ENCODE measurements around the gene DIP2C.
A peak's percentile ranks its signal among the peaks of the same experiment; 100 is the strongest.

DIP2C gene

DNA sequence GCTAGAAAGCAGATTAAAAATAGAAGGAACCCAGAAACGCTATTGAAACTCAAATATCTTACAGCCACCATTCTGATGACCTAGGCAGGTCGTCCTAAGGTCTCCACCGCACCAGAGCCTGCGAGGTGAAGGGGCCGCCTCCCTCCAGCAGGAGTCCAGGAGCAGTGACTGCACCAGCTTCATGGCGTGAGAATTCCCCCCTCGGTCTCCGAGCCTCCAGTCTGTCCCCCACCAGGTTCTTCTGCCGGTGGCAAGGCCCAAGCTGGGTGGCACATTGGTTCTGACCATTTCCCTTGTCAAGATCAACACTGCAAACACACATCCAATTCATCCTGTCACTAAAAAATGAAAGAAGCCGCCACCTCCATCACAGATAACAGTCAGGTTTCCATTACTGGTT, 98.7 kb downstream of the DIP2C start:
- Histone ChIP-seq H2BK15ac (replicated peaks; ENCODE audit: low read depth) (no peak overlapping the region), H3K23ac (ENCODE audit: low read length) (no peak overlapping the region), H3K56ac (ENCODE audit: low read length) (no peak overlapping the region), H3K36me3 (ENCODE audit: control insufficient read depth, insufficient read depth, low read length) (no peaks in the 10 kb centered on the region), H3K4me1 (ENCODE audit: control insufficient read depth, low read depth, low read length) (no peaks in the 10 kb centered on the region), H3K27me3 (ENCODE audit: insufficient read depth, low read length, poor library complexity) (no peaks in the 10 kb centered on the region), H3K27ac (ENCODE audit: low read depth, low read length) (no peak overlapping the region), H4K8ac (ENCODE audit: low read depth, low read length) (no peak overlapping the region), H3K18ac (ENCODE audit: low read length) (no peak overlapping the region), H3K79me1 (ENCODE audit: low read length) (peaks cover 2% of the 10 kb centered on the region), H2AK5ac (ENCODE audit: low read length) (no peak overlapping the region), H3K9ac (ENCODE audit: low read length) (no peak overlapping the region), H2BK120ac (ENCODE audit: low read depth, low read length) (no peak overlapping the region), H3K4me3 (ENCODE audit: low read length) (no peak overlapping the region), H3K4ac (ENCODE audit: low read depth, low read length) (no peak overlapping the region), H3K79me2 (ENCODE audit: control insufficient read depth, insufficient read depth, low read length) (no peaks in the 10 kb centered on the region), H3K4me2 (ENCODE audit: low read length) (no peak overlapping the region), H4K5ac (ENCODE audit: low read length) (no peak overlapping the region), H2BK5ac (ENCODE audit: low read length) (no peak overlapping the region)
- no CpG with 5 or more reads among the region's 10 CpGs for WGBS (ENCODE audit: extremely low coverage, insufficient coverage, low lambda C conversion rate)
- no peak for DNase-seq

DNA sequence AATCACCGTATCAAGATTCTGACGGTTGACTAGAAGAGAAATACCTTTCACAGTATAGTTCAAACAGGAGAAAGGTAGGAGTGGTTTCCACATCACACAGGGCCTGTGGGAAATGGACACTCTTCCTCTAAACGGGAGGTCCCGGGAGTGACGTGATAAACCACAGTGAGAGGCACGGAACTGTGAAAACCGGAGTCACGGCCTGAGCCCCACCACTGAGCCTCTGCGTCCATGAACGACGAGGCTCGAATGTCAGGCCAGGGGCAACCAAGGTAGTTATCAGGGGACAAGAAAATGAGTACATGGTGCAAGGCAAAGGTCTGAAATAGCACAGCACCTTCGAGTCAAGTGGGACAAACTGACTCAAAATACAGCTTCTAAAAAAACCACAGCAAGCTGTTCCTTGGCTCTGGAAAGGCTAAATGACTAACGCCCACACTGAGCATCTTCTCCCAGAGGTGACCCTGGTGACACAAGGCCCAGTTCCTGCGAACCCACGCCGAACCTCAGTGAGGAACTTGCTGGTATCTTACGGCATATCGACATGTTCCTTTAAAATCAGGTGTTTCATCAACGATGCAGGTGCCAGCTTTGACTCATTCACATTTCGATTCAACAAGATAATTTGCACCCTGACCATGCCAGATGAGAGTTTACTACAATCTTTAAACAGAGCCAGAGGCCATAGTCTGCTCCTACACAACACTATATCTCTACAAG, 99.3 kb downstream of the DIP2C start:
- H2BK15ac ChIP-seq (replicated peaks; ENCODE audit: low read depth): no peak overlapping the region
- H2AK5ac ChIP-seq (ENCODE audit: low read length): no peak overlapping the region
- no peaks in the 10 kb centered on the region for H3K4me1 ChIP-seq (ENCODE audit: control insufficient read depth, low read depth, low read length)
- no peak overlapping the region for H3K18ac ChIP-seq (ENCODE audit: low read length)
- no peaks in the 10 kb centered on the region for H3K79me2 ChIP-seq (ENCODE audit: control insufficient read depth, insufficient read depth, low read length)
- H4K5ac ChIP-seq (ENCODE audit: low read length): no peak overlapping the region
- H3K4me2 ChIP-seq (ENCODE audit: low read length): no peak overlapping the region
- no peak overlapping the region for H3K9ac ChIP-seq (ENCODE audit: low read length)
- H2BK5ac ChIP-seq (ENCODE audit: low read length): no peak overlapping the region
- no CpG with 5 or more reads among the region's 21 CpGs for WGBS (ENCODE audit: extremely low coverage, insufficient coverage, low lambda C conversion rate)
- H3K36me3 ChIP-seq (ENCODE audit: control insufficient read depth, insufficient read depth, low read length): no peaks in the 10 kb centered on the region
- no peak overlapping the region for H3K23ac ChIP-seq (ENCODE audit: low read length)
- H3K27ac ChIP-seq (ENCODE audit: low read depth, low read length): no peak overlapping the region
- H3K79me1 ChIP-seq (ENCODE audit: low read length): peaks cover 2% of the 10 kb centered on the region
- H2BK120ac ChIP-seq (ENCODE audit: low read depth, low read length): no peak overlapping the region
- DNase-seq: no peak
- H3K4ac ChIP-seq (ENCODE audit: low read depth, low read length): no peak overlapping the region
- no peak overlapping the region for H3K4me3 ChIP-seq (ENCODE audit: low read length)
- H3K56ac ChIP-seq (ENCODE audit: low read length): no peak overlapping the region
- H3K27me3 ChIP-seq (ENCODE audit: insufficient read depth, low read length, poor library complexity): no peaks in the 10 kb centered on the region
- no peak overlapping the region for H4K8ac ChIP-seq (ENCODE audit: low read depth, low read length)

DNA sequence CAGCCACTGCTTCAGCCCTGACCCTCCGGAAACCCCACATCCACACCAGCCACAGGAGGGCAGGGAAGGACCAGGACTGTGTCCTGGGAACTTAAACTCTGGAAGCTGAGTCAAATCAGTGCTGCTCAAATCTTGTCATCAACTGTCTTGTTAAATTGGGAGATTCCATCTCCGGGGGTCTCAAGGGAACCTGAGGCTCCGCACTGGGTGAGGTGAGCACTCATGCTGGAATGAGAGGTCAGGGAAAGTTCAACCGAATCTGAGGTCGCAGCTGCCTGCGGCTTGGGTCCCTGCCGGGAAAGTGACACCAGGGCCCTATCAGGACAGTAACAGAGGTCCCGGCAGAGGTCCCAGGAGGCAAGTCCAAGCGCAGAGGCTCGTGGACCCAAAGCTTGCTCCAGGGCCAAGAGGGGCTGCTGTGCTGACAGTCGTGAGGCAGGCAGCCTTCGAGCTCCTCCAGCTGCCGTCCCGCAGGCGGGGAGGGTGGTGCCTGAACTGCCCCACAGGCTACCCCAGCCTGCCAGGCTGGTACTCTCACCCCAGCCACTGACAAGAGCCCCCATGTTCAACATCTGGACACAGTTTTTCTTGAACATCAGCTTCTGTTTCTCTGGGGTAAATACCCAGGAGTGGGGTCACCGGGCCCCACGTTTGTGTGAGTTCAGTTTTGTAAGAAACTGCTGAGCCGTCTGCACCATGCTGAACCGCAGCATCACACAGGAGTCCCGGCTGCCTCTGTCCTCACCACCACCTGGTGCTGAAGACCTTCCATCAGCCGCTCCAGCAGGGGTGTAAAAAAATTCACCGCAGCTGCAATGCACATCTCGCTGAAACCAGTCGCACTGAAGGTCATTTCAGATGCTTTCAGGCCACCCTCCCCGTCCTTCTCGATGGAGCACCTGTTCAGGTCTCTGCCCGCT, 101.0 kb downstream of the DIP2C start:
- Histone ChIP-seq H3K4me2 (ENCODE audit: low read length) (no peak overlapping the region), H3K56ac (ENCODE audit: low read length) (no peak overlapping the region), H3K27me3 (ENCODE audit: insufficient read depth, low read length, poor library complexity) (no peaks in the 10 kb centered on the region), H3K79me2 (ENCODE audit: control insufficient read depth, insufficient read depth, low read length) (no peaks in the 10 kb centered on the region), H3K18ac (ENCODE audit: low read length) (no peak overlapping the region), H4K8ac (ENCODE audit: low read depth, low read length) (no peak overlapping the region), H2AK5ac (ENCODE audit: low read length) (no peak overlapping the region), H3K4me1 (ENCODE audit: control insufficient read depth, low read depth, low read length) (no peaks in the 10 kb centered on the region), H3K27ac (ENCODE audit: low read depth, low read length) (no peak overlapping the region), H4K5ac (ENCODE audit: low read length) (no peak overlapping the region), H3K36me3 (ENCODE audit: control insufficient read depth, insufficient read depth, low read length) (no peaks in the 10 kb centered on the region), H3K4ac (ENCODE audit: low read depth, low read length) (no peak overlapping the region), H2BK5ac (ENCODE audit: low read length) (no peak overlapping the region), H3K4me3 (ENCODE audit: low read length) (no peak overlapping the region), H3K9ac (ENCODE audit: low read length) (no peak overlapping the region), H2BK15ac (replicated peaks; ENCODE audit: low read depth) (no peak overlapping the region), H3K23ac (ENCODE audit: low read length) (no peak overlapping the region), H2BK120ac (ENCODE audit: low read depth, low read length) (no peak overlapping the region), H3K79me1 (ENCODE audit: low read length) (peaks cover 3% of the 10 kb centered on the region)
- DNase-seq: peak; percentile 28
- WGBS (ENCODE audit: extremely low coverage, insufficient coverage, low lambda C conversion rate): no CpG with 5 or more reads among the region's 27 CpGs

DNA sequence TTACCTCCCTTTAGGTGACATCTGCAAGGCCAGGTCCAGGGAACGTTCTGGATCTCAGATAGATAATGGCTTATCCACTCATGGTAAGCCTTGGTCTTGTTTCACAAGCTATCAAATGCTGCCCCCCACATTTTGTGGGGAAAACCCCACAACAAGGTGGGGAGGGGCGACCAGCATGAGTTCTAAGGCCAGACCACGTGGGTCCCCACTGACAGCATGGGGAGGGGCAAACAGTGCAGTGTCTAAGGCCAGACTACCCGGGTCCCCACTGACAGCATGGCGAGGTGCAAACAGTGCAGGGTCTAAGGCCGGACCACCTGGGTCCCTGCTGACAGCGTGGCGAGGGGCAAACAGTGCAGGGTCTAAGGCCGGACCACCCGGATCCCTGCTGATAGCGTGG, 102.8 kb downstream of the DIP2C start:
- Histone ChIP-seq H2BK15ac (replicated peaks; ENCODE audit: low read depth) (no peak overlapping the region), H3K36me3 (ENCODE audit: control insufficient read depth, insufficient read depth, low read length) (no peaks in the 10 kb centered on the region), H3K56ac (ENCODE audit: low read length) (no peak overlapping the region), H3K9ac (ENCODE audit: low read length) (no peak overlapping the region), H2BK5ac (ENCODE audit: low read length) (no peak overlapping the region), H2BK120ac (ENCODE audit: low read depth, low read length) (no peak overlapping the region), H3K79me2 (ENCODE audit: control insufficient read depth, insufficient read depth, low read length) (no peaks in the 10 kb centered on the region), H3K4ac (ENCODE audit: low read depth, low read length) (no peak overlapping the region), H3K23ac (ENCODE audit: low read length) (no peak overlapping the region), H4K8ac (ENCODE audit: low read depth, low read length) (no peak overlapping the region), H3K27me3 (ENCODE audit: insufficient read depth, low read length, poor library complexity) (no peaks in the 10 kb centered on the region), H3K27ac (ENCODE audit: low read depth, low read length) (no peak overlapping the region), H4K5ac (ENCODE audit: low read length) (no peak overlapping the region), H3K18ac (ENCODE audit: low read length) (no peak overlapping the region), H3K4me3 (ENCODE audit: low read length) (no peak overlapping the region), H3K79me1 (ENCODE audit: low read length) (peaks cover 6% of the 10 kb centered on the region), H3K4me2 (ENCODE audit: low read length) (no peak overlapping the region), H2AK5ac (ENCODE audit: low read length) (no peak overlapping the region), H3K4me1 (ENCODE audit: control insufficient read depth, low read depth, low read length) (no peaks in the 10 kb centered on the region)
- DNase-seq: no peak
- no CpG with 5 or more reads among the region's 11 CpGs for WGBS (ENCODE audit: extremely low coverage, insufficient coverage, low lambda C conversion rate)

DNA sequence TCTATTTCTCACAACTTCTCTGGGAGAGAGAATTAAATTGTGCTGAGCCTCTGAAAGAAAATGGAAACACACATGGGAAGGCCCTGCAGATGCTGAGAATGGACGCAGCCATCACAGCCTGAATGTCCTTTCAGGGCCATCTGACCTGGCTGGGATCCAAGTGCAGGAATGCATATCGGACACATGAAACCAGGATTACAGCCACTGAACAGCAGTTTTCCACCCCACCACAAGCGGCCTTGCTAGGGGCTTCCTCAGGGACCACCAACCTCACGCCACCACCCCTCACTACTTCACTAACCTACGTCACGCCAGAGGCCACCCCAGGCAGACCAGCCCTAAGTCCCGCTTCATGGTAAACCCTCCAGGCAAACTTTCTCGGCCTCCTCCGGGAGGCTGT, 103.3 kb downstream of the DIP2C start:
- Histone ChIP-seq H3K27me3 (ENCODE audit: insufficient read depth, low read length, poor library complexity) (no peaks in the 10 kb centered on the region), H3K18ac (ENCODE audit: low read length) (no peak overlapping the region), H4K5ac (ENCODE audit: low read length) (no peak overlapping the region), H3K4me2 (ENCODE audit: low read length) (no peak overlapping the region), H2BK120ac (ENCODE audit: low read depth, low read length) (no peak overlapping the region), H3K36me3 (ENCODE audit: control insufficient read depth, insufficient read depth, low read length) (no peaks in the 10 kb centered on the region), H2BK15ac (replicated peaks; ENCODE audit: low read depth) (no peak overlapping the region), H3K56ac (ENCODE audit: low read length) (no peak overlapping the region), H3K23ac (ENCODE audit: low read length) (no peak overlapping the region), H3K4ac (ENCODE audit: low read depth, low read length) (no peak overlapping the region), H2BK5ac (ENCODE audit: low read length) (no peak overlapping the region), H3K79me2 (ENCODE audit: control insufficient read depth, insufficient read depth, low read length) (no peaks in the 10 kb centered on the region), H3K4me3 (ENCODE audit: low read length) (no peak overlapping the region), H3K9ac (ENCODE audit: low read length) (no peak overlapping the region), H3K27ac (ENCODE audit: low read depth, low read length) (no peak overlapping the region), H3K79me1 (ENCODE audit: low read length) (peaks cover 6% of the 10 kb centered on the region), H2AK5ac (ENCODE audit: low read length) (no peak overlapping the region), H4K8ac (ENCODE audit: low read depth, low read length) (no peak overlapping the region), H3K4me1 (ENCODE audit: control insufficient read depth, low read depth, low read length) (no peaks in the 10 kb centered on the region)
- no CpG with 5 or more reads among the region's 9 CpGs for WGBS (ENCODE audit: extremely low coverage, insufficient coverage, low lambda C conversion rate)
- no peak for DNase-seq
